Keratinocyte (primary cell): Measurements from ENCODE around the gene DNALI1.

Experiments used
- EZH2 ChIP-seq: IDR thresholded peaks from one replicate; pipeline ENCODE4 v1.6.1; 2012; ENCODE audit warnings: inconsistent platforms, mild to moderate bottlenecking, low read length, moderate library complexity
- TF ChIP-seq, protein P1 (sequence below), 3 experiments: IDR thresholded peaks in 1 of 3; conservative IDR thresholded peaks in 1 of 3; optimal IDR thresholded peaks in 1 of 3; 2 replicates in 2 of 3; 3 replicates in 1 of 3; pipeline versions ENCODE3 to v1.5.1; 2011; ENCODE audit warnings: low read length in 3 of 3, mild to moderate bottlenecking in 3 of 3, moderate library complexity in 2 of 3, control low read depth in 1 of 3, inconsistent platforms in 1 of 3; ENCODE audit not compliant: insufficient read depth in 2 of 3; ENCODE audit errors: extremely low read depth in 1 of 3

DNA sequence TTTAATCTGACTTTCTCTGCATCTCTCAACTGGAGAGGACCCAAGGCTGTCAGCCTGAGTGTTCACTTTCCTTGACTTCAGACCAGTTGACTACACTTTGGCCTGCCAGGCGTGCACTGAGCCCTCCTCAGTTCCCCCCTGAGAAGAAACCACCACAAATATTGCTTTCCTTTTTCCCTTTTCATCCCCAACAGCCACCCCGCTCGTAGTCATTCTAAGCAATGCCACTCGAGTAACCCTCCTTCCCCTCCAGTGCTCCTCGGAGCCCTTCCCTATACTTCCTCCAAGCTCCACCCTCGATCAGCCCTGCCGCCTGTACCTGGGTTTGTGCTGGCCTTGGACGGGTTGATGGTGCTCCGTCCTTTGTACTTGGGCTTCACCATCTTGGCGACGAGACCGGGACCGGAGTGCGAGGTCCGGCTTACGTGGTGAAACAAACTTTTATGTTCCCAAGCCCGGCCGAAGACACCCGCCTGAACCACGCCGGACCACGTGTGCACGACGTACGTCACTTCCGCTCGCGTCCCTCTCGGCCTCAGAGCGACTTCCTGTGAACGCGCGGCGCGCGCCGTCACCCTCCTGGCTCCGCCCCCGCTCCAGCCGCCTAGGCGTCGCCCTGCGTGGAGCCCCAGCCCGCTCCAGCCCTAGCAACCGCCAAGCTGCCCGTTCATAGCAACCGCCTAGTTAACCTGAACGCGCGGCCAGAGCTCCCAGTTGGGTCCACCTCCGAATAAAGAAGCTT lies 38.9 kb downstream of the DNALI1 start, which contains the start of gene GNL2:
- TF ChIP-seq, protein P1, sequence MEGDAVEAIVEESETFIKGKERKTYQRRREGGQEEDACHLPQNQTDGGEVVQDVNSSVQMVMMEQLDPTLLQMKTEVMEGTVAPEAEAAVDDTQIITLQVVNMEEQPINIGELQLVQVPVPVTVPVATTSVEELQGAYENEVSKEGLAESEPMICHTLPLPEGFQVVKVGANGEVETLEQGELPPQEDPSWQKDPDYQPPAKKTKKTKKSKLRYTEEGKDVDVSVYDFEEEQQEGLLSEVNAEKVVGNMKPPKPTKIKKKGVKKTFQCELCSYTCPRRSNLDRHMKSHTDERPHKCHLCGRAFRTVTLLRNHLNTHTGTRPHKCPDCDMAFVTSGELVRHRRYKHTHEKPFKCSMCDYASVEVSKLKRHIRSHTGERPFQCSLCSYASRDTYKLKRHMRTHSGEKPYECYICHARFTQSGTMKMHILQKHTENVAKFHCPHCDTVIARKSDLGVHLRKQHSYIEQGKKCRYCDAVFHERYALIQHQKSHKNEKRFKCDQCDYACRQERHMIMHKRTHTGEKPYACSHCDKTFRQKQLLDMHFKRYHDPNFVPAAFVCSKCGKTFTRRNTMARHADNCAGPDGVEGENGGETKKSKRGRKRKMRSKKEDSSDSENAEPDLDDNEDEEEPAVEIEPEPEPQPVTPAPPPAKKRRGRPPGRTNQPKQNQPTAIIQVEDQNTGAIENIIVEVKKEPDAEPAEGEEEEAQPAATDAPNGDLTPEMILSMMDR (optimal IDR thresholded peaks at IDR 0.05 in 1 of 3, IDR thresholded peaks at IDR 0.05 in 1 of 3, conservative IDR thresholded peaks at IDR 0.05 in 1 of 3; ENCODE audit: extremely low read depth in 1 of 3, insufficient read depth in 2 of 3, low read length in 3 of 3), result no peak
- no peak for TF ChIP-seq EZH2
